Bronchial epithelial cell (primary cell): ENCODE results near the gene CDHR2. TPM values are rescaled to one million over a fixed set of nuclear protein-coding genes. Genes with fewer than 3 reads are reported as not detected.

ENCODE experiments used
- DNase-seq: peaks from one replicate; pipeline ENCODE4 v3.0.0-alpha.2; 2010; ENCODE audit warnings: low read depth
- FAIRE-seq: peaks from 2 replicates; lab custom pipeline; 2011; peaks lifted over from hg19 to GRCh38; lab: Jason Lieb, UNC
- H3K27me3 ChIP-seq: 2 replicates; pipeline ENCODE4 v1.5.1; 2011; ENCODE audit warnings: low read length; ENCODE audit not compliant: control insufficient read depth, insufficient read depth
- H3K36me3 ChIP-seq: 2 replicates; pipeline ENCODE4 v1.5.1; 2011; ENCODE audit warnings: low read length; ENCODE audit not compliant: control insufficient read depth, insufficient read depth
- H3K4me3 ChIP-seq: 2 replicates; pipeline ENCODE4 v1.5.1; 2011; ENCODE audit warnings: mild to moderate bottlenecking, low read depth, low read length, control low read depth
- CTCF ChIP-seq: IDR thresholded peaks from 2 replicates; pipeline ENCODE4 v1.5.1; 2011; ENCODE audit warnings: mild to moderate bottlenecking, moderate library complexity, low read length, control low read depth, inconsistent platforms; ENCODE audit not compliant: insufficient read depth, severe bottlenecking
- total RNA-seq: library from RNA; depleted of rRNA; stranded (reverse); fragments of >200 nt; gene quantifications from 2 replicates; pipeline ENCODE4 v1.2.1, GENCODE V29; 2014

Gene CDHR2
- total RNA-seq, 1 donor from 2014 or later, result under 0.01 TPM

- TF ChIP-seq CTCF, result no peak
- H3K36me3 ChIP-seq, result no peaks in the 10 kb centered on the region
- no peak for FAIRE-seq
- no peak overlapping the region for H3K4me3 ChIP-seq
- DNase-seq, result no peak
- H3K27me3 ChIP-seq, result no peaks in the 10 kb centered on the region
Observed at GRCh38 chr5:176606875-176607274, 57.7 kb downstream of the CDHR2 start.

GRCh38 chr5:176608142-176608705 is 59.1 kb downstream of the CDHR2 start:
- Histone ChIP-seq H3K36me3 (no peaks in the 10 kb centered on the region), H3K4me3 (no peak overlapping the region), H3K27me3 (no peaks in the 10 kb centered on the region)
- FAIRE-seq, result no peak
- DNase-seq, result no peak
- TF ChIP-seq CTCF, result no peak

- no peaks in the 10 kb centered on the region for H3K36me3 ChIP-seq
- DNase-seq, result no peak
- FAIRE-seq, result no peak
- TF ChIP-seq CTCF, result no peak
- H3K27me3 ChIP-seq, result no peaks in the 10 kb centered on the region
- peak overlapping the region; percentile 56 for H3K4me3 ChIP-seq
Observed at GRCh38 chr5:176608937-176609723, 60.0 kb downstream of the CDHR2 start.

GRCh38 chr5:176609724-176610434 is 60.7 kb downstream of the CDHR2 start, which contains the start of gene GPRIN1:
TSS of gene GPRIN1 (minus strand) at chr5:176610156. CDS start at chr5:176599834, 10,322 bp downstream.
- no peak for FAIRE-seq
- no peaks in the 10 kb centered on the region for H3K27me3 ChIP-seq

GRCh38 chr5:176610435-176610773 is 61.3 kb downstream of the CDHR2 start:
- no peak for FAIRE-seq
- H3K27me3 ChIP-seq, result no peaks in the 10 kb centered on the region

More at GRCh38 chr5:176609724-176610434, 60.7 kb downstream of the CDHR2 start, which contains the start of gene GPRIN1:
- no peak for DNase-seq
- Histone ChIP-seq H3K36me3 (no peaks in the 10 kb centered on the region), H3K4me3 (peak within 1 kb of the TSS; percentile 56)
- peak; percentile 40 for TF ChIP-seq CTCF

More at GRCh38 chr5:176610435-176610773, 61.3 kb downstream of the CDHR2 start:
- TF ChIP-seq CTCF, result no peak
- H3K4me3 ChIP-seq, result peak overlapping the region; percentile 56
- H3K36me3 ChIP-seq, result no peaks in the 10 kb centered on the region
- no peak for DNase-seq
